Bronchial epithelial cell (primary cell): ENCODE data around the gene TRIM33. TPM values are rescaled to one million over a fixed set of nuclear protein-coding genes. Genes with fewer than 3 reads are reported as not detected.
A peak's percentile ranks its signal among the peaks of the same experiment; 100 is the strongest.

ENCODE experiments used
- DNase-seq: peaks from one replicate; pipeline ENCODE4 v3.0.0-alpha.2; 2010; ENCODE audit warnings: low read depth
- FAIRE-seq: peaks from 2 replicates; lab custom pipeline; 2011; peaks lifted over from hg19 to GRCh38; lab: Jason Lieb, UNC
- H3K27me3 ChIP-seq: 2 replicates; pipeline ENCODE4 v1.5.1; 2011; ENCODE audit warnings: low read length; ENCODE audit not compliant: control insufficient read depth, insufficient read depth
- H3K36me3 ChIP-seq: 2 replicates; pipeline ENCODE4 v1.5.1; 2011; ENCODE audit warnings: low read length; ENCODE audit not compliant: control insufficient read depth, insufficient read depth
- H3K4me3 ChIP-seq: 2 replicates; pipeline ENCODE4 v1.5.1; 2011; ENCODE audit warnings: mild to moderate bottlenecking, low read depth, low read length, control low read depth
- CTCF ChIP-seq: IDR thresholded peaks from 2 replicates; pipeline ENCODE4 v1.5.1; 2011; ENCODE audit warnings: mild to moderate bottlenecking, moderate library complexity, low read length, control low read depth, inconsistent platforms; ENCODE audit not compliant: insufficient read depth, severe bottlenecking
- total RNA-seq: library from RNA; depleted of rRNA; stranded (reverse); fragments of >200 nt; gene quantifications from 2 replicates; pipeline ENCODE4 v1.2.1, GENCODE V29; 2014

TRIM33 gene
- 16.3 and 22.1 TPM in 2 replicates for total RNA-seq

- H3K4me3 ChIP-seq = peak within 1 kb of the TSS; percentile 89
- DNase-seq (peak; percentile 85), FAIRE-seq (no peak)
- no peaks in the 10 kb centered on the region for H3K27me3 ChIP-seq
- peaks cover 1% of the 10 kb centered on the region for H3K36me3 ChIP-seq
- peak; percentile 2 for TF ChIP-seq CTCF
Measured at GRCh38 chr1:114511032-114511785, at the start of gene TRIM33. TRIM33 (minus strand) TSS chr1:114511203; CDS start chr1:114511076, 127 bp downstream.

GRCh38 chr1:114559356-114559755 lies 48.4 kb upstream of the TRIM33 start:
- H3K36me3 ChIP-seq = no peaks in the 10 kb centered on the region
- H3K4me3 ChIP-seq = no peak overlapping the region
- no peak for DNase-seq
- no peaks in the 10 kb centered on the region for H3K27me3 ChIP-seq
- no peak for FAIRE-seq
- no peak for TF ChIP-seq CTCF

GRCh38 chr1:114558544-114558943 lies 47.5 kb upstream of the TRIM33 start:
- Histone ChIP-seq H3K36me3 (no peaks in the 10 kb centered on the region), H3K27me3 (no peaks in the 10 kb centered on the region), H3K4me3 (no peak overlapping the region)
- DNase-seq (no peak), FAIRE-seq (no peak)
- peak; percentile 21 for TF ChIP-seq CTCF

GRCh38 chr1:114554577-114554976 lies 43.6 kb upstream of the TRIM33 start:
- Histone ChIP-seq H3K27me3 (no peaks in the 10 kb centered on the region), H3K4me3 (no peak overlapping the region), H3K36me3 (no peaks in the 10 kb centered on the region)
- TF ChIP-seq CTCF = no peak
- DNase-seq (peak; percentile 23), FAIRE-seq (no peak)

- DNase-seq (no peak), FAIRE-seq (no peak)
- no peak for TF ChIP-seq CTCF
- H3K36me3 ChIP-seq = no peaks in the 10 kb centered on the region
- H3K27me3 ChIP-seq = no peaks in the 10 kb centered on the region
- H3K4me3 ChIP-seq = no peak overlapping the region
Measured at GRCh38 chr1:114552106-114552639, 41.2 kb upstream of the TRIM33 start.
